ENCODE measurements around the gene C3orf85. TPM values are rescaled to one million over a fixed set of nuclear protein-coding genes. Genes with fewer than 3 reads are reported as not detected.

The C3orf85 gene, protein sequence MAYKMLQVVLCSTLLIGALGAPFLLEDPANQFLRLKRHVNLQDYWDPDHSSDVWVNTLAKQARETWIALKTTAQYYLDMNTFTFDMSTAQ
- not detected in 2 replicates for total RNA-seq

GRCh38 chr3:109136523-109136922 is at the start of gene C3orf85:
C3orf85 (plus strand) TSS chr3:109136719; CDS start chr3:109136848, 129 bp downstream.

GRCh38 chr3:109117939-109118338 is 18.6 kb upstream of the C3orf85 start, which contains the start of gene MORC1:
MORC1 (minus strand) TSS chr3:109118134; CDS start chr3:109118059, 75 bp downstream.

Other genes with a start within 250 kb of the C3orf85 start
- not detected in 2 replicates for gene GUCA1C, start 182.8 kb upstream of the C3orf85 start, total RNA-seq
- gene MORC1, start 18.6 kb upstream of the C3orf85 start, total RNA-seq, result not detected in 2 replicates
- not detected in 2 replicates for gene DPPA2, start 179.8 kb downstream of the C3orf85 start, total RNA-seq
- not detected in 2 replicates for gene DPPA4, start 200.8 kb downstream of the C3orf85 start, total RNA-seq